ENCODE data around the gene PRKCZ.

Gene PRKCZ

GRCh38 chr1:2110191-2110737 is 60.1 kb downstream of the PRKCZ start:
- Histone ChIP-seq H3K36me3 (0 out of 22 replicates have a peak, but pooled peaks cover 0 to 3% (median 0%) of the 10 kb centered on the region in 11 experiments), H3K27me3 (peaks cover 6 to 35% (median 11%) of the 10 kb centered on the region in 11 experiments; a peak in 19 of 22 replicates), H3K4me3 (no peak overlapping the region), H3K27ac (peak overlapping the region in 4 of 11 experiments; percentile 71 to 82 (median 76); a peak in 9 of 22 replicates), H3K4me1 (peaks cover 61 to 97% (median 92%) of the 10 kb centered on the region in 10 experiments), H3K9me3 (replicated peaks in 1 of 11) (no peaks in the 10 kb centered on the region), H3K4me2 (peak overlapping the region in 10 of 11 experiments; percentile 80 to 97 (median 86); a peak in 16 of 22 replicates), H4K20me1 (peaks cover 0 to 94% (median 23%) of the 10 kb centered on the region in 11 experiments; a peak in 15 of 22 replicates), H3K9ac (peak overlapping the region in 5 of 11 experiments; percentile 19 to 67 (median 58); a peak in 7 of 22 replicates)
- no peak for TF ChIP-seq Cebpa-rat (IDR thresholded peaks at IDR 0.05)

- H3K27ac ChIP-seq, result peak overlapping the region; percentile 63 to 90 (median 78); a peak in 21 of 22 replicates
- H3K9ac ChIP-seq, result peak overlapping the region; percentile 45 to 72 (median 63); a peak in 21 of 22 replicates
- H3K4me1 ChIP-seq, result peaks cover 67 to 97% (median 92%) of the 10 kb centered on the region in 10 experiments
- H4K20me1 ChIP-seq, result peaks cover 0 to 94% (median 16%) of the 10 kb centered on the region in 11 experiments; a peak in 15 of 22 replicates
- no peak for TF ChIP-seq Cebpa-rat (IDR thresholded peaks at IDR 0.05)
- peaks cover 0 to 6% (median 0%) of the 10 kb centered on the region in 11 experiments; a peak in 1 of 22 replicates for H3K36me3 ChIP-seq
- H3K27me3 ChIP-seq, result peaks cover 13 to 36% (median 18%) of the 10 kb centered on the region in 11 experiments; a peak in 20 of 22 replicates
- H3K9me3 ChIP-seq (replicated peaks in 1 of 11), result no peaks in the 10 kb centered on the region
- peak overlapping the region; percentile 80 to 97 (median 87) for H3K4me2 ChIP-seq
- H3K4me3 ChIP-seq, result no peak overlapping the region; a peak in 1 of 20 replicates
These were observed 60.8 kb downstream of the PRKCZ start for GRCh38 chr1:2110738-2111673.

GRCh38 chr1:2111674-2112035 is 61.4 kb downstream of the PRKCZ start:
- peaks cover 0 to 9% (median 0%) of the 10 kb centered on the region in 11 experiments; a peak in 2 of 22 replicates for H3K36me3 ChIP-seq
- 0 out of 20 replicates have a peak overlapping the region, but pooled peaks of 1 of the 10 experiments have one; percentile 44 for H3K4me3 ChIP-seq
- H4K20me1 ChIP-seq, result peaks cover 0 to 94% (median 15%) of the 10 kb centered on the region in 11 experiments; a peak in 15 of 22 replicates
- peaks cover 65 to 97% (median 88%) of the 10 kb centered on the region in 10 experiments for H3K4me1 ChIP-seq
- H3K4me2 ChIP-seq, result peak overlapping the region; percentile 80 to 97 (median 87)
- peaks cover 15 to 40% (median 23%) of the 10 kb centered on the region in 11 experiments; a peak in 20 of 22 replicates for H3K27me3 ChIP-seq
- no peaks in the 10 kb centered on the region for H3K9me3 ChIP-seq (replicated peaks in 1 of 11)
- H3K27ac ChIP-seq, result peak overlapping the region; percentile 63 to 90 (median 78); a peak in 21 of 22 replicates
- peak overlapping the region; percentile 43 to 72 (median 63); a peak in 21 of 22 replicates for H3K9ac ChIP-seq
- TF ChIP-seq Cebpa-rat (IDR thresholded peaks at IDR 0.05), result no peak

GRCh38 chr1:2112280-2112701 is 62.1 kb downstream of the PRKCZ start:
- H3K4me2 ChIP-seq, result peak overlapping the region; percentile 80 to 97 (median 87)
- H3K9ac ChIP-seq, result peak overlapping the region; percentile 43 to 72 (median 63); a peak in 21 of 22 replicates
- H3K27ac ChIP-seq, result peak overlapping the region; percentile 63 to 90 (median 78); a peak in 20 of 22 replicates
- H3K4me1 ChIP-seq, result peaks cover 59 to 91% (median 81%) of the 10 kb centered on the region in 10 experiments
- peaks cover 0 to 4% (median 0%) of the 10 kb centered on the region in 11 experiments; a peak in 4 of 22 replicates for H3K9me3 ChIP-seq (replicated peaks in 1 of 11)
- peaks cover 15 to 33% (median 23%) of the 10 kb centered on the region in 11 experiments; a peak in 20 of 22 replicates for H3K27me3 ChIP-seq
- peaks cover 0 to 92% (median 12%) of the 10 kb centered on the region in 11 experiments; a peak in 15 of 22 replicates for H4K20me1 ChIP-seq
- peak overlapping the region in 2 of 10 experiments; percentile 17 to 44; a peak in 2 of 20 replicates for H3K4me3 ChIP-seq
- peaks cover 0 to 9% (median 0%) of the 10 kb centered on the region in 11 experiments; a peak in 2 of 22 replicates for H3K36me3 ChIP-seq
- TF ChIP-seq Cebpa-rat (IDR thresholded peaks at IDR 0.05), result no peak

- Histone ChIP-seq H3K9ac (peak overlapping the region in 1 of 11 experiments; percentile 63; a peak in 1 of 22 replicates), H3K4me1 (peaks cover 45 to 77% (median 68%) of the 10 kb centered on the region in 10 experiments), H3K27me3 (peaks cover 15 to 23% (median 21%) of the 10 kb centered on the region in 11 experiments; a peak in 20 of 22 replicates), H3K4me2 (peak overlapping the region; percentile 80 to 97 (median 87); a peak in 21 of 22 replicates), H3K9me3 (replicated peaks in 1 of 11) (peaks cover 6 to 16% (median 13%) of the 10 kb centered on the region in 11 experiments; a peak in 21 of 22 replicates), H3K4me3 (no peak overlapping the region), H4K20me1 (peaks cover 0 to 78% (median 0%) of the 10 kb centered on the region in 11 experiments; a peak in 10 of 22 replicates), H3K36me3 (peaks cover 0 to 13% (median 0%) of the 10 kb centered on the region in 11 experiments; a peak in 2 of 22 replicates), H3K27ac (peak overlapping the region in 7 of 11 experiments; percentile 63 to 90 (median 78); a peak in 7 of 22 replicates)
- TF ChIP-seq Cebpa-rat (IDR thresholded peaks at IDR 0.05), result no peak
These were observed 63.5 kb downstream of the PRKCZ start for GRCh38 chr1:2113620-2114135.

GRCh38 chr1:2114635-2115007 is 64.4 kb downstream of the PRKCZ start:
- Histone ChIP-seq H3K36me3 (peaks cover 0 to 19% (median 0%) of the 10 kb centered on the region in 11 experiments; a peak in 5 of 22 replicates), H3K9me3 (replicated peaks in 1 of 11) (peaks cover 15 to 26% (median 22%) of the 10 kb centered on the region in 11 experiments), H3K4me3 (peak overlapping the region in 1 of 10 experiments; percentile 10; a peak in 1 of 20 replicates), H3K4me2 (peak overlapping the region; percentile 68 to 87 (median 78)), H3K27ac (peak overlapping the region in 1 of 11 experiments; percentile 26; a peak in 1 of 22 replicates), H3K27me3 (peaks cover 15 to 23% (median 21%) of the 10 kb centered on the region in 11 experiments; a peak in 20 of 22 replicates), H3K9ac (peak overlapping the region in 3 of 11 experiments; percentile 1 to 50 (median 28); a peak in 4 of 22 replicates), H4K20me1 (peaks cover 0 to 69% (median 0%) of the 10 kb centered on the region in 11 experiments; a peak in 9 of 22 replicates), H3K4me1 (peaks cover 42 to 68% (median 58%) of the 10 kb centered on the region in 10 experiments)

GRCh38 chr1:2115008-2115641 is 64.9 kb downstream of the PRKCZ start:
- H4K20me1 ChIP-seq, result peaks cover 0 to 65% (median 0%) of the 10 kb centered on the region in 11 experiments; a peak in 9 of 22 replicates
- H3K36me3 ChIP-seq, result peaks cover 0 to 19% (median 0%) of the 10 kb centered on the region in 11 experiments; a peak in 6 of 22 replicates
- H3K27ac ChIP-seq, result peak overlapping the region in 1 of 11 experiments; percentile 26; a peak in 1 of 22 replicates
- H3K4me3 ChIP-seq, result peak overlapping the region in 2 of 10 experiments; percentile 10 to 13; a peak in 2 of 20 replicates
- H3K4me1 ChIP-seq, result peaks cover 42 to 63% (median 55%) of the 10 kb centered on the region in 10 experiments
- TF ChIP-seq Cebpa-rat (IDR thresholded peaks at IDR 0.05), result no peak
- H3K4me2 ChIP-seq, result peak overlapping the region; percentile 68 to 87 (median 78)
- peaks cover 20 to 31% (median 27%) of the 10 kb centered on the region in 11 experiments for H3K9me3 ChIP-seq (replicated peaks in 1 of 11)
- H3K9ac ChIP-seq, result peak overlapping the region in 8 of 11 experiments; percentile 1 to 50 (median 28); a peak in 7 of 22 replicates
- H3K27me3 ChIP-seq, result peaks cover 15 to 23% (median 21%) of the 10 kb centered on the region in 11 experiments; a peak in 20 of 22 replicates
